ENCODE measurements around the gene DPF1.

GRCh38 chr19:38239816-38240215 is 15.8 kb upstream of the DPF1 start:
- no peak for TF ChIP-seq POLR2A (IDR thresholded peaks at IDR 0.05)
- no peak for TF ChIP-seq CTCF (IDR thresholded peaks at IDR 0.05)
- no peak for TF ChIP-seq POLR2AphosphoS5 (IDR thresholded peaks at IDR 0.05)
